HEK293 (cell line): ENCODE data around the gene TANGO6.

Source experiments
- CTCF ChIA-PET: fragments of 350-600 bp; formaldehyde crosslinking; extraction: SDS; loops from one replicate; lab custom pipeline; 2021; ENCODE audit warnings: antibody characterized with exemption; lab: Yijun Ruan, JAX
- POLR2A ChIA-PET: fragments of 300-600 bp; formaldehyde crosslinking; extraction: SDS; loops from one replicate; lab custom pipeline; 2020; ENCODE audit warnings: antibody characterized with exemption, inconsistent platforms; lab: Yijun Ruan, JAX
- H3K27ac ChIP-seq: fragments of 200-500 bp; sonication (Bioruptor generic); 2 replicates; pipeline ENCODE4 v1.5.1; 2014; ENCODE audit warnings: low read depth, low read length, control low read depth, inconsistent platforms; ENCODE audit errors: extremely low read depth
- H3K36me3 ChIP-seq, 2 experiments: fragments of 200-500 bp in 1 of 2; sonication (Bioruptor generic) in 1 of 2; 1 replicate in 1 of 2; 2 replicates in 1 of 2; pipeline ENCODE4 v1.5.1; 2014 to 2017; ENCODE audit warnings: inconsistent platforms in 2 of 2, low read length in 2 of 2; ENCODE audit not compliant: control insufficient read depth in 2 of 2, insufficient read depth in 1 of 2
- H3K4me1 ChIP-seq: fragments of 200-500 bp; sonication (Bioruptor generic); 2 replicates; pipeline ENCODE4 v1.5.1; 2014; ENCODE audit warnings: mild to moderate bottlenecking, low read length, inconsistent platforms; ENCODE audit not compliant: control insufficient read depth, insufficient read depth
- H3K4me3 ChIP-seq: 2 replicates; pipeline ENCODE4 v1.5.1; 2011; ENCODE audit warnings: low read depth, mild to moderate bottlenecking, control low read depth, low read length, moderate library complexity
- H3K9me3 ChIP-seq: fragments of 200-500 bp; sonication (Bioruptor generic); 2 replicates; pipeline ENCODE4 v1.5.1; 2014; ENCODE audit warnings: low read depth, low read length, inconsistent platforms; ENCODE audit not compliant: control insufficient read depth, insufficient read depth
- GLI2 ChIP-seq: fragments of 450-650 bp; formaldehyde crosslinking; IDR thresholded peaks from 2 replicates; pipeline ENCODE4; 2017; ENCODE audit warnings: missing biosample characterization, missing genetic modification characterization, low read depth, borderline replicate concordance
- HIC1 ChIP-seq: fragments of 450-650 bp; formaldehyde crosslinking; IDR thresholded peaks from 2 replicates; pipeline ENCODE4 v1.5.1; 2016; ENCODE audit warnings: missing biosample characterization, missing genetic modification characterization
- HOXA7 ChIP-seq: sonication (generic); formaldehyde crosslinking; IDR thresholded peaks from 2 replicates; pipeline ENCODE4 v1.8.1; 2022; ENCODE audit warnings: missing genetic modification reagents, borderline replicate concordance
- IKZF3 ChIP-seq: fragments of 450-650 bp; IDR thresholded peaks from 2 replicates; pipeline ENCODE4 v1.5.0; 2018; ENCODE audit warnings: missing biosample characterization, mild to moderate bottlenecking, missing genetic modification characterization, moderate library complexity
- KLF17 ChIP-seq: fragments of 450-650 bp; formaldehyde crosslinking; IDR thresholded peaks from 2 replicates; pipeline ENCODE4 v1.5.1; 2016; ENCODE audit warnings: missing biosample characterization, missing genetic modification characterization
- SALL2 ChIP-seq: fragments of 450-650 bp; formaldehyde crosslinking; IDR thresholded peaks from 2 replicates; pipeline ENCODE4 v1.5.0; 2017; ENCODE audit warnings: missing biosample characterization, mild to moderate bottlenecking, missing genetic modification characterization, borderline replicate concordance
- SCRT1 ChIP-seq: fragments of 450-650 bp; formaldehyde crosslinking; IDR thresholded peaks from 2 replicates; pipeline ENCODE4 v1.5.1; 2016; ENCODE audit warnings: missing biosample characterization, missing genetic modification characterization, borderline replicate concordance
- SCRT2 ChIP-seq: fragments of 450-650 bp; formaldehyde crosslinking; IDR thresholded peaks from 2 replicates; pipeline ENCODE4 v1.5.1; 2016; ENCODE audit warnings: missing biosample characterization, missing genetic modification characterization
- ZBTB17 ChIP-seq: fragments of 450-650 bp; formaldehyde crosslinking; IDR thresholded peaks from 2 replicates; pipeline ENCODE4 v1.5.1; 2016; ENCODE audit warnings: missing biosample characterization, missing genetic modification characterization
- ZBTB21 ChIP-seq: fragments of 450-650 bp; formaldehyde crosslinking; IDR thresholded peaks from 2 replicates; pipeline ENCODE4 v1.5.1; 2017; ENCODE audit warnings: missing biosample characterization, missing genetic modification characterization
- ZNF221 ChIP-seq: fragments of 450-650 bp; formaldehyde crosslinking; IDR thresholded peaks from 2 replicates; pipeline ENCODE4 v1.5.1; 2017; ENCODE audit warnings: missing biosample characterization, missing genetic modification characterization, borderline replicate concordance
- ZNF394 ChIP-seq: fragments of 450-650 bp; formaldehyde crosslinking; IDR thresholded peaks from 2 replicates; pipeline ENCODE4 v1.5.1; 2016; ENCODE audit warnings: missing biosample characterization, missing genetic modification characterization, mild to moderate bottlenecking, moderate library complexity, borderline replicate concordance
- ZNF449 ChIP-seq: fragments of 450-650 bp; formaldehyde crosslinking; IDR thresholded peaks from 2 replicates; pipeline ENCODE4 v1.5.1; 2017; ENCODE audit warnings: missing biosample characterization, mild to moderate bottlenecking, missing genetic modification characterization, moderate library complexity
- ZNF654 ChIP-seq: fragments of 450-650 bp; formaldehyde crosslinking; IDR thresholded peaks from 2 replicates; pipeline ENCODE4 v1.5.1; 2016; ENCODE audit warnings: low read depth, missing biosample characterization, missing genetic modification characterization
- ZSCAN30 ChIP-seq: fragments of 450-650 bp; IDR thresholded peaks from 2 replicates; pipeline ENCODE4 v1.5.1; 2018; ENCODE audit warnings: missing biosample characterization, mild to moderate bottlenecking, missing genetic modification characterization, moderate library complexity
- TF ChIP-seq, protein P1 (sequence below): fragments of 450-650 bp; formaldehyde crosslinking; IDR thresholded peaks from 2 replicates; pipeline ENCODE4 v1.5.1; 2017; ENCODE audit warnings: missing biosample characterization, missing genetic modification characterization
- TF ChIP-seq, protein P2 (sequence below): fragments of 450-650 bp; formaldehyde crosslinking; IDR thresholded peaks from 2 replicates; pipeline ENCODE4 v1.5.1; 2016; ENCODE audit warnings: missing biosample characterization, missing genetic modification characterization, borderline replicate concordance

Gene TANGO6

DNA sequence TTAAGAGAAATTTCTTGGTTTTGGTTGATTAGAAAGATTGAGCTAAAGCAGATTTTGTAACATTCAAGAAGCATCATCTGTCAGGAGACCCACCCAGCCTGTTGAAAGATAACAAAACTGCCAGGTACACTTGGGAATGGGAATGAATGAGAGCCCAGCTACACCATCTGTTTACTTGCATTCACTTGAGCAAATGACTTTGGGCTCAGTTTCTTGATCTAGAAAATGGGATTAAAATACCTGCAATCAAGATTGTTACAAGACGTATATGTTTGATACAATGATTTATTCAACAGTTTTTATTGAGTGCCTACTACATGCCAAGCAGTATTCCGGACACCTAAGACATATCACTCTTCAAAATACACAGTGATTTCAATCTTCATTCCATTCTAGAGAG lies 185.8 kb downstream of the TANGO6 start (continued):
- TF ChIP-seq HIC1 (tag by site-specific recombination) (no peak), ZNF221 (tag by site-specific recombination) (no peak), IKZF3 (no peak), ZNF449 (tag by site-specific recombination) (no peak), ZNF394 (tag by site-specific recombination) (no peak), KLF17 (no peak), GLI2 (tag by site-specific recombination) (no peak), SALL2 (no peak)
- TF ChIP-seq, protein P1, sequence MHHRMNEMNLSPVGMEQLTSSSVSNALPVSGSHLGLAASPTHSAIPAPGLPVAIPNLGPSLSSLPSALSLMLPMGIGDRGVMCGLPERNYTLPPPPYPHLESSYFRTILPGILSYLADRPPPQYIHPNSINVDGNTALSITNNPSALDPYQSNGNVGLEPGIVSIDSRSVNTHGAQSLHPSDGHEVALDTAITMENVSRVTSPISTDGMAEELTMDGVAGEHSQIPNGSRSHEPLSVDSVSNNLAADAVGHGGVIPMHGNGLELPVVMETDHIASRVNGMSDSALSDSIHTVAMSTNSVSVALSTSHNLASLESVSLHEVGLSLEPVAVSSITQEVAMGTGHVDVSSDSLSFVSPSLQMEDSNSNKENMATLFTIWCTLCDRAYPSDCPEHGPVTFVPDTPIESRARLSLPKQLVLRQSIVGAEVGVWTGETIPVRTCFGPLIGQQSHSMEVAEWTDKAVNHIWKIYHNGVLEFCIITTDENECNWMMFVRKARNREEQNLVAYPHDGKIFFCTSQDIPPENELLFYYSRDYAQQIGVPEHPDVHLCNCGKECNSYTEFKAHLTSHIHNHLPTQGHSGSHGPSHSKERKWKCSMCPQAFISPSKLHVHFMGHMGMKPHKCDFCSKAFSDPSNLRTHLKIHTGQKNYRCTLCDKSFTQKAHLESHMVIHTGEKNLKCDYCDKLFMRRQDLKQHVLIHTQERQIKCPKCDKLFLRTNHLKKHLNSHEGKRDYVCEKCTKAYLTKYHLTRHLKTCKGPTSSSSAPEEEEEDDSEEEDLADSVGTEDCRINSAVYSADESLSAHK (tag by site-specific recombination) = no peak

GRCh38 chr16:69031877-69032301 lies 188.6 kb downstream of the TANGO6 start:
- H3K36me3 ChIP-seq = no peaks in the 10 kb centered on the region
- no peak overlapping the region for H3K4me3 ChIP-seq
- CTCF ChIA-PET = interaction anchor here (0.7 to 1.5 kb wide), 2 partner anchors 19 to 130 kb away, joined by 3 to 7 read pairs; no protein-coding TSS in a partner anchor
- H3K4me1 ChIP-seq = no peaks in the 10 kb centered on the region
- H3K27ac ChIP-seq = no peak overlapping the region
- POLR2A ChIA-PET = no interaction called here
- no peaks in the 10 kb centered on the region for H3K9me3 ChIP-seq
- no peak for TF ChIP-seq ZNF654 (tag by site-specific recombination)
- TF ChIP-seq SCRT1 (tag by site-specific recombination) = peak; percentile 53; the same call in 1 of the 2 replicates
- no peak for TF ChIP-seq ZBTB21 (tag by site-specific recombination)
- TF ChIP-seq ZSCAN30 (tag by site-specific recombination) = no peak
- TF ChIP-seq SCRT2 (tag by site-specific recombination) = peak; percentile 73

GRCh38 chr16:69033151-69033949 lies 190.0 kb downstream of the TANGO6 start:
- H3K36me3 ChIP-seq = no peaks in the 10 kb centered on the region
- H3K9me3 ChIP-seq = no peaks in the 10 kb centered on the region
- no peak overlapping the region for H3K4me3 ChIP-seq
- no peak for TF ChIP-seq ZNF394 (tag by site-specific recombination)
- no peak for TF ChIP-seq ZBTB17
- no peak for TF ChIP-seq HOXA7 (CRISPR knock-in tag)
- TF ChIP-seq, protein P2, sequence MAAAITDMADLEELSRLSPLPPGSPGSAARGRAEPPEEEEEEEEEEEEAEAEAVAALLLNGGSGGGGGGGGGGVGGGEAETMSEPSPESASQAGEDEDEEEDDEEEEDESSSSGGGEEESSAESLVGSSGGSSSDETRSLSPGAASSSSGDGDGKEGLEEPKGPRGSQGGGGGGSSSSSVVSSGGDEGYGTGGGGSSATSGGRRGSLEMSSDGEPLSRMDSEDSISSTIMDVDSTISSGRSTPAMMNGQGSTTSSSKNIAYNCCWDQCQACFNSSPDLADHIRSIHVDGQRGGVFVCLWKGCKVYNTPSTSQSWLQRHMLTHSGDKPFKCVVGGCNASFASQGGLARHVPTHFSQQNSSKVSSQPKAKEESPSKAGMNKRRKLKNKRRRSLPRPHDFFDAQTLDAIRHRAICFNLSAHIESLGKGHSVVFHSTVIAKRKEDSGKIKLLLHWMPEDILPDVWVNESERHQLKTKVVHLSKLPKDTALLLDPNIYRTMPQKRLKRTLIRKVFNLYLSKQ (tag by site-specific recombination) = no peak
- TF ChIP-seq, all 188 proteins: peak for 0
- ChIA-PET CTCF (interaction anchor here (0.6 to 1.5 kb wide), 3 partner anchors 78 to 375 kb away, joined by 3 to 7 read pairs (median 3); no protein-coding TSS in a partner anchor), POLR2A (interaction anchor here (0.7 kb wide), 1 partner anchor 47 kb away, joined by 3 read pairs; no protein-coding TSS in a partner anchor)
- no peaks in the 10 kb centered on the region for H3K4me1 ChIP-seq
- no peak overlapping the region for H3K27ac ChIP-seq
